RWPE1 (cell line): Measurements from ENCODE around the gene GBP4.

Experiments
- CTCF ChIA-PET: fragments of 350-600 bp; sonication (Branson Sonifier 250); formaldehyde crosslinking; extraction: SDS; loops from one replicate; lab custom pipeline; 2021; lab: Yijun Ruan, JAX
- POLR2A ChIA-PET: fragments of 400-600 bp; formaldehyde crosslinking; extraction: SDS; loops from one replicate; lab custom pipeline; 2020; ENCODE audit warnings: antibody characterized with exemption; ENCODE audit not compliant: low non-redundant PET; lab: Yijun Ruan, JAX
- DNase-seq: peaks from one replicate; pipeline ENCODE4 v3.0.0; 2012; ENCODE audit warnings: low spot score
- H3K27ac ChIP-seq: fragments of 450-650 bp; 2 replicates; pipeline ENCODE4 v1.5.1; 2017
- TF ChIP-seq, protein P1 (sequence below): fragments of 450-650 bp; conservative IDR thresholded peaks from 2 replicates; pipeline ENCODE4 v1.5.1; 2017; ENCODE audit warnings: low read depth, mild to moderate bottlenecking

Gene GBP4

GRCh38 chr1:89206373-89206772 lies 7.6 kb upstream of the GBP4 start:
- no peak for DNase-seq
- ChIA-PET POLR2A (no interaction called here), CTCF (no interaction called here)
- H3K27ac ChIP-seq: no peak overlapping the region
- TF ChIP-seq, protein P1, sequence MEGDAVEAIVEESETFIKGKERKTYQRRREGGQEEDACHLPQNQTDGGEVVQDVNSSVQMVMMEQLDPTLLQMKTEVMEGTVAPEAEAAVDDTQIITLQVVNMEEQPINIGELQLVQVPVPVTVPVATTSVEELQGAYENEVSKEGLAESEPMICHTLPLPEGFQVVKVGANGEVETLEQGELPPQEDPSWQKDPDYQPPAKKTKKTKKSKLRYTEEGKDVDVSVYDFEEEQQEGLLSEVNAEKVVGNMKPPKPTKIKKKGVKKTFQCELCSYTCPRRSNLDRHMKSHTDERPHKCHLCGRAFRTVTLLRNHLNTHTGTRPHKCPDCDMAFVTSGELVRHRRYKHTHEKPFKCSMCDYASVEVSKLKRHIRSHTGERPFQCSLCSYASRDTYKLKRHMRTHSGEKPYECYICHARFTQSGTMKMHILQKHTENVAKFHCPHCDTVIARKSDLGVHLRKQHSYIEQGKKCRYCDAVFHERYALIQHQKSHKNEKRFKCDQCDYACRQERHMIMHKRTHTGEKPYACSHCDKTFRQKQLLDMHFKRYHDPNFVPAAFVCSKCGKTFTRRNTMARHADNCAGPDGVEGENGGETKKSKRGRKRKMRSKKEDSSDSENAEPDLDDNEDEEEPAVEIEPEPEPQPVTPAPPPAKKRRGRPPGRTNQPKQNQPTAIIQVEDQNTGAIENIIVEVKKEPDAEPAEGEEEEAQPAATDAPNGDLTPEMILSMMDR: no peak

DNA sequence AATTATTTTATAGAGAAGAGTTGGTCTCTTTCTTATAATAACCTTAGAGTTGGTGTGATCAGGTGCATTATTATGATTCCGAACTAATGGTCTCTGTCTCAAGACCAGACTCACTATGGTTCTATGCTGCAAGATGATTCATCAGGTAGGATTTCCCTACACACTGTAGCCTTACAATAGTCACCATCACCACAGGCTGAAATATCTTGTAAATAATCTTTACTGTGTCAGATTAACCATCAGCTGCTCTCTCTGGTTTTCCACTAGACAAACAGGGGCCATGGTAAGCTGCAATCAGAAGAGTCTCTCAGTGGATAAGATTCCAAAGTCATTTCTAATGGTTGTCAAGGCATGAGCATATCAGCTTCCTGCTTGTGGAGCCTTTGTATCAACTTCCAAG lies 4.4 kb upstream of the GBP4 start:
- no peak overlapping the region for H3K27ac ChIP-seq
- TF ChIP-seq, protein P1: no peak
- CTCF ChIA-PET: no interaction called here
- POLR2A ChIA-PET: no interaction called here
- DNase-seq: peak; percentile 8

DNA sequence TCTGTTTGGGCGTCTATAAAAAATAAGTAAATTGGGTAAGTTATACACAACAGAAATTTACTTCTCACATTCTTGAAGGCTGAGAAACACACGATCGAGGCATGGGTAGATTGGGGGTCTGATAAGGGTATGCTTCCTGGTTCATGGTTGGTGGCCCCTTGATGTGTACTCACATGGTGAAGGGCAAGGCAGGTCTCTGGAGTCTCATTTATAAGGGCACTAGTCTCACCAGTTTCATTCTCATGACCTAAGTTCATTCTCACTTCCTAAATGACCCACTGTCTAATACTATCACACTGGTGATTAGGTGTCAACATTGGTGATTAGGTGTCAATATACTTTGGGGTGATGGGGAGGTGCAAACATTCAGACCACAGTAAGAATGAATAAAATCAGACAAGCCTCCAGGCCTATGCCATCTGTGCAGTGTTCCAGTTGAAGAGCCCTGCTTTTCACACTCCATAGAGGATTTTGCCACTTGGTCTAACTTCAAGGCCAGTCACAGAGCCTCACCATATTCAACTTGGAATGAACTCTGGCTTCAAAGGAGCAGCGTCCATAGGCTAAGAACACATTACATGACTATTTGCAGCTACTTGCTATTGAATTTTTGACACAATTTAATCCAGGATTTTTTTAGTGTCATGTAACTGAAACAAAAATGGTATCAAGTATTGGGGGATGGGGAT lies 2.5 kb upstream of the GBP4 start:
- POLR2A ChIA-PET: no interaction called here
- CTCF ChIA-PET: no interaction called here
- TF ChIP-seq, protein P1: no peak
- H3K27ac ChIP-seq: no peak overlapping the region
- DNase-seq: no peak

DNA sequence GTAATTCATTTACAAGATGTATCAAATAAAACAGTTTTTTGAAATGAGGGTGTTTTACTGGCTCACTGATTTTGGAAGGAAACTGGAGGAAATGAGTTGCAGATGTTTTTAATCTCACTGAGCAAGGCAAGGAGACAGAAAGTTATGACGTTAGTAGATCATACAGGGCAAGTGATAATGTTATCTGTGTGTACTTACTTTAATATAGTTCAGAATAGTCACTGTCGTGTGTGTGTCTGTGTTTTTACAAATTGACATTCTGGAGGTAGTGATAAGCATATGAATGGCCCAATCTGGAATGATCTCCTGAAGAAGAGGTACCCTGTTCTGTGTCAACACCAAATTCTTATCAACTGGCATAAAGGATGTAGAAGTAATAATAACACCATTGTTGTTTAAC lies 1.9 kb upstream of the GBP4 start:
- ChIA-PET CTCF (no interaction called here), POLR2A (no interaction called here)
- H3K27ac ChIP-seq: no peak overlapping the region
- no peak for DNase-seq
- TF ChIP-seq, protein P1: no peak

DNA sequence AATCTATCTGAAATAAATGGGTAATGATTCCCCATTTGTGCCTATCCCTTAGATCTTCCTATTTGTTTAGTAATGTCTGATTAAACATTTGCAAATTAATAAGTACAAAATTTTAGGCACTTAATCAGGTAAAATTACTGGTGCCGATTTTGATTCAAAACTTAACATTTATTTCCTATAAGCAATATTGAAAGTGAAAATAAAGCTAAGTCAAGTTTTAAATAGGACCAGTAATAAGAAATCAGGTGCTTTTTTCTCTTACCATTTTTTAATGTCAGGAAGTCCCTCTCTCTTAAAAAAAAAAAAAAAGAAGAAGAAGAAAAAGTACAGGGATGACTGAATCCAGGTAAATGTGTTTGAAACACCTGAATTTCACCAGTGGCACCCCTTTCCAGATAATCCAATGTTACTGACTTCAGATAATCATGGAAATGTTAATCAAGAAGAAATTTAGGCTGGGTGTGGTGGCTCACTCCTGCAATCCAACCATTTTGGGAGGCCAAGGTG lies 836 bp upstream of the GBP4 start:
- CTCF ChIA-PET: no interaction called here
- TF ChIP-seq, protein P1: no peak
- H3K27ac ChIP-seq: no peak overlapping the region
- DNase-seq: no peak
- POLR2A ChIA-PET: no interaction called here

DNA sequence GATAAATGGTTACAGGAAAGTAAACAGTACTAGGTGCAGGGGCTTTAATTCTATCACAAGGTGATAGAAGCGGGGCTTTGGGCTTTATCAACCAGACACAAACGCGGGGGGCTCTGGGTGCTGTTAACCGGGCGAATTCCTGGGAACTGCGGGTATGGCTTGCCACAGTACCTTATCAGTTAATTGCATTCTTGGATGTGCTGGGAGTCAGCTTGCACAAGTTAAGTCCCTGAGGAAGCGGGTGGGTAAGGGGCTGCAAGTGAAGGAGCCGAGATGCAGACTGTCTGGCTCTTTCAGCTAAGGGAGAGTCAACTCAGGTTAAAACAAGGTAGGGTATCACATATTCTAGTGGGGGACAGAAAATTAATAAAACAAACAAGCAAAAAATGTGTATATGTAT lies 661 bp downstream of the GBP4 start:
- no peak for DNase-seq
- no peak overlapping the region for H3K27ac ChIP-seq
- TF ChIP-seq, protein P1: no peak
- POLR2A ChIA-PET: no interaction called here
- CTCF ChIA-PET: interaction anchor here (0.8 kb wide), 1 partner anchor 374 kb away, joined by 3 read pairs; no protein-coding TSS in a partner anchor
